Testis (tissue), 3 donors: Measurements from ENCODE around the gene RMRP. TPM values are rescaled to one million over a fixed set of nuclear protein-coding genes. Genes with fewer than 3 reads are reported as not detected.

Experiments used
- DNase-seq: peaks from one replicate; pipeline ENCODE4 v3.0.0-alpha.2; 2019
- H3K27ac ChIP-seq, 2 donors: fragments of 200-600 bp; sonication (generic); one replicate each; pipeline ENCODE4 v1.5.1; 2019
- H3K27me3 ChIP-seq: fragments of 200-600 bp; sonication (generic); one replicate; pipeline ENCODE4 v1.5.1; 2019
- H3K36me3 ChIP-seq: fragments of 200-600 bp; sonication (generic); one replicate; pipeline ENCODE4 v1.5.1; 2017; ENCODE audit warnings: low read depth; ENCODE audit errors: missing control alignments
- H3K4me1 ChIP-seq: fragments of 200-600 bp; sonication (generic); one replicate; pipeline ENCODE4 v1.5.1; 2019
- H3K4me3 ChIP-seq, 2 donors: fragments of 200-600 bp; sonication (generic); one replicate each; pipeline ENCODE4 v1.5.1; 2017 to 2019
- H3K9me3 ChIP-seq: fragments of 200-600 bp; sonication (generic); one replicate; pipeline ENCODE4 v1.5.1; 2017
- POLR2A ChIP-seq: fragments of 450-650 bp; IDR thresholded peaks from one replicate; pipeline ENCODE4 v1.6.1; 2017; ENCODE audit warnings: antibody characterized with exemption, mild to moderate bottlenecking, moderate library complexity
- WGBS, 2 donors: methylation state at CpG; one replicate each; pipeline ENCODE4 v1.1.5; 2018; 5-methylcytosine and 5-hydroxymethylcytosine counted together
- intact Hi-C: fragments of 100-400 bp; cut with DNase I; formaldehyde crosslinking; loops from one replicate; pipeline ENCODE4 v1.15.1; 2023; ENCODE audit warnings: low total_unique reads
- polyA plus RNA-seq: library from polyadenylated mRNA; stranded (reverse); fragments of 350-450 nt; fragmentation: Illumina TruSeq; extraction: RNeasy Lipid Tissue Mini Kit (QIAGEN cat#74804); gene quantifications from one replicate; pipeline ENCODE4 v1.2.3, GENCODE V29; 2014; ENCODE audit warnings: low read depth, low replicate concordance; ENCODE audit not compliant: insufficient read depth
- total RNA-seq, 2 donors: library from RNA; depleted of rRNA; stranded (reverse); fragments of >200 nt; gene quantifications; one replicate each; pipeline ENCODE4 v1.2.3, GENCODE V29; 2016
- TF ChIP-seq, protein P1 (sequence below), 3 experiments: fragments of 450-650 bp in 2 of 3; fragments of 200-600 bp in 1 of 3; sonication (generic) in 1 of 3; IDR thresholded peaks; one replicate each; pipeline ENCODE4 v1.5.1; 2016 to 2019; ENCODE audit warnings: antibody characterized with exemption in 3 of 3, mild to moderate bottlenecking in 2 of 3, moderate library complexity in 1 of 3

Gene RMRP
- total and polyA plus RNA-seq, 3 donors from 2014 or later = 4,421 to 15,053 TPM; not detected in 1

DNA sequence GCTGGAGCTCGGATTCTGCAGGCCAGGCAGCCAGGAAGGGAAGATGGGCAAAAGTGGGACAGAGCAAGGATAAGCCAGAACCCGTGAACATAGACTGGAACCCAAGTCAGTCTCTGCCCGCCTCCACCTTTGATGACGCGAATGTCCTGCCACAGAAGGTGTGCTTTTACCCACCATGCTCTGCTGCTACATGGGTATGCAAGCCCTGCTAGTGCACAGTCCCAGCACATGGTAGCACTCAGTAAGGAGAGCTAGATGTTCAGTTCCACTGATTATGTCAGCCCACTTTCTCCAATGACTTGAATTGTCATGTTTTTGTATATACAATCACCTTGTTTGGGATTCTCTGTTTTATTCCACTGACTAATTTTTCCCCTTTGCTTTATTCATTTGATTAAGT lies 28.2 kb downstream of the RMRP start:
- Histone ChIP-seq H3K36me3 (no peaks in the 10 kb centered on the region), H3K4me1 (no peaks in the 10 kb centered on the region), H3K27ac (no peak overlapping the region), H3K4me3 (no peak overlapping the region), H3K9me3 (no peaks in the 10 kb centered on the region), H3K27me3 (no peaks in the 10 kb centered on the region)
- no peak for DNase-seq
- 85 to 87% methylated on average over 5 of the region's 5 CpGs for WGBS, 2 donors
- intact Hi-C loops = no loop called here
- no peak for TF ChIP-seq POLR2A
- TF ChIP-seq, protein P1, sequence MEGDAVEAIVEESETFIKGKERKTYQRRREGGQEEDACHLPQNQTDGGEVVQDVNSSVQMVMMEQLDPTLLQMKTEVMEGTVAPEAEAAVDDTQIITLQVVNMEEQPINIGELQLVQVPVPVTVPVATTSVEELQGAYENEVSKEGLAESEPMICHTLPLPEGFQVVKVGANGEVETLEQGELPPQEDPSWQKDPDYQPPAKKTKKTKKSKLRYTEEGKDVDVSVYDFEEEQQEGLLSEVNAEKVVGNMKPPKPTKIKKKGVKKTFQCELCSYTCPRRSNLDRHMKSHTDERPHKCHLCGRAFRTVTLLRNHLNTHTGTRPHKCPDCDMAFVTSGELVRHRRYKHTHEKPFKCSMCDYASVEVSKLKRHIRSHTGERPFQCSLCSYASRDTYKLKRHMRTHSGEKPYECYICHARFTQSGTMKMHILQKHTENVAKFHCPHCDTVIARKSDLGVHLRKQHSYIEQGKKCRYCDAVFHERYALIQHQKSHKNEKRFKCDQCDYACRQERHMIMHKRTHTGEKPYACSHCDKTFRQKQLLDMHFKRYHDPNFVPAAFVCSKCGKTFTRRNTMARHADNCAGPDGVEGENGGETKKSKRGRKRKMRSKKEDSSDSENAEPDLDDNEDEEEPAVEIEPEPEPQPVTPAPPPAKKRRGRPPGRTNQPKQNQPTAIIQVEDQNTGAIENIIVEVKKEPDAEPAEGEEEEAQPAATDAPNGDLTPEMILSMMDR (IDR thresholded peaks at IDR 0.05) = no peak

DNA sequence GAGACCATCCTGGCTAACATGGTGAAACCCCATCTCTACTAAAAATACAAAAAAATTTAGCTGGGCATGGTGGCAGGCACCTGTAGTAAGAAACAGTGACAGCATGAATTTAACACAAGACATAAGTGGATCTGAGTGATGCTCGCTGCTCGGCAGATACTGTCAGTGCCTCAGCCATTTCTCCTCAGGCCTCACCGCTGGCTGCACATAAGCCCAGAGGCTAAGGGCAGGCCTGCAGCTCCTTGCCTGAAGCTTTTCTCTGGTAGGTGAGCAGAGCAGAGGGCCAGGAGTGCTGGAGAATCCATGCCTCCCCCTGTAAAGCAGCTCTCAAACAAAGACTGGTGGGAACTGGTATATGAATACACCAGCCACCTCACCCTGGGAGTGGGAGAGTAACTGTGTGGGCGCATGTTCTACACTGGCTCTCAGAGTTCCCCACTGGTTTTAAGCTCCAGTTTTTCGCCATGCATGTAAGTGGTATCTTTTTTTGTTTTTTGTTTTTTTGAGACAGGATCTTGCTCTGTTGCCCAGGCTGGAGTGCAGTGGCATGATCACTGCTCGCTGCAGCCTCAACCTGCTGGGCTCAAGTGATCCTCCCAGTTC lies 29.3 kb downstream of the RMRP start:
- WGBS, 2 donors = 94 to 96% methylated on average over 6 of the region's 6 CpGs
- Histone ChIP-seq H3K27ac (no peak overlapping the region), H3K4me1 (no peaks in the 10 kb centered on the region), H3K27me3 (no peaks in the 10 kb centered on the region), H3K9me3 (no peaks in the 10 kb centered on the region), H3K4me3 (no peak overlapping the region), H3K36me3 (no peaks in the 10 kb centered on the region)
- intact Hi-C loops = no loop called here
- TF ChIP-seq, protein P1 (IDR thresholded peaks at IDR 0.05) = no peak
- TF ChIP-seq POLR2A = no peak
- DNase-seq = no peak

DNA sequence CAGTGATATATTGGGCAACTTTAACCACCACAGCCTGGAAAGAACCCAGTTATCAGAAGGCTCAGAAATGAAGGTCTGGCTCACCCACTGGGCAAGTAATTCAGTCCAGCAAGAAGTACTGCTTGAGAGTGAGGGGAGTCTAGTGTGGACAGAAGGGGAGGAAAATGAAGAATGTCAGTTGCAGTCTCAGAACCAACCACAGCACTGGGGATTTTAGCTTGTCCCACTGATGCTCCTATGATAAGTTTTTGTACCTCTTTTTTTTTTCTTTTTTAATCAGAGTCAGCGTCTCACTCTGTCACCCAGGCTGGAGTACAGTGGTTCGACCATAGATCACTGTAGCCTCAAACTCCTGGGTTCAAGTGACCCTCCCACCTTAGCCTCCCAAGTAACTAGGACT lies 30.2 kb downstream of the RMRP start:
- Histone ChIP-seq H3K4me3 (no peak overlapping the region), H3K9me3 (no peaks in the 10 kb centered on the region), H3K27me3 (no peaks in the 10 kb centered on the region), H3K36me3 (no peaks in the 10 kb centered on the region), H3K27ac (no peak overlapping the region), H3K4me1 (no peaks in the 10 kb centered on the region)
- TF ChIP-seq, protein P1 (IDR thresholded peaks at IDR 0.05) = no peak
- TF ChIP-seq POLR2A = no peak
- intact Hi-C loops = no loop called here
- 83 to 100% methylated on average over 2 of the region's 2 CpGs for WGBS, 2 donors
- DNase-seq = no peak

DNA sequence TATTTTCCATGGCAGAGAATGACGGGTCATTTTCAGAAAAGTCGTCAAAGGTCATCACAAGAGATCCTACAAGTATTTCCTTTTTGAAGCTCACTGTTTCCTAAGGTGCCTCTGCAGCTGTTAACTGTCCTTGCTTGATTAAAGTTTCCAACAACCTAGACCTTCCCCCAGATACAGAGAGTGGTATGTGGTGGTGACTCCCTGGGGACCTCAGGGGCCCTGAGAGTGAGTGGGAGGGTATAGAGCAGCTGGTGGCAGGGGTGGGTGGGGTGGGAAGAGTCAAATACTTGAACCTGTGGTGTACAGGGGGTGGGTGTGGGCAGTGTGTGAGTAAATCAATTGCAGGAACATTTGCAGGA lies 38.0 kb downstream of the RMRP start:
- intact Hi-C loops = no loop called here
- Histone ChIP-seq H3K4me3 (no peak overlapping the region), H3K27ac (no peak overlapping the region), H3K4me1 (peaks cover 8% of the 10 kb centered on the region), H3K9me3 (no peaks in the 10 kb centered on the region), H3K27me3 (no peaks in the 10 kb centered on the region), H3K36me3 (no peaks in the 10 kb centered on the region)
- DNase-seq = no peak
- WGBS, 2 donors = 57 to 66% methylated on average over 2 of the region's 2 CpGs
- TF ChIP-seq POLR2A = no peak
- TF ChIP-seq, protein P1 (IDR thresholded peaks at IDR 0.05) = no peak
